ENCODE measurements around the gene B3GALT6. TPM values are rescaled to one million over a fixed set of nuclear protein-coding genes. Genes with fewer than 3 reads are reported as not detected.

The B3GALT6 gene
- total RNA-seq, 2 donors from 2014 or later = 9.0 to 12.5 TPM

DNA sequence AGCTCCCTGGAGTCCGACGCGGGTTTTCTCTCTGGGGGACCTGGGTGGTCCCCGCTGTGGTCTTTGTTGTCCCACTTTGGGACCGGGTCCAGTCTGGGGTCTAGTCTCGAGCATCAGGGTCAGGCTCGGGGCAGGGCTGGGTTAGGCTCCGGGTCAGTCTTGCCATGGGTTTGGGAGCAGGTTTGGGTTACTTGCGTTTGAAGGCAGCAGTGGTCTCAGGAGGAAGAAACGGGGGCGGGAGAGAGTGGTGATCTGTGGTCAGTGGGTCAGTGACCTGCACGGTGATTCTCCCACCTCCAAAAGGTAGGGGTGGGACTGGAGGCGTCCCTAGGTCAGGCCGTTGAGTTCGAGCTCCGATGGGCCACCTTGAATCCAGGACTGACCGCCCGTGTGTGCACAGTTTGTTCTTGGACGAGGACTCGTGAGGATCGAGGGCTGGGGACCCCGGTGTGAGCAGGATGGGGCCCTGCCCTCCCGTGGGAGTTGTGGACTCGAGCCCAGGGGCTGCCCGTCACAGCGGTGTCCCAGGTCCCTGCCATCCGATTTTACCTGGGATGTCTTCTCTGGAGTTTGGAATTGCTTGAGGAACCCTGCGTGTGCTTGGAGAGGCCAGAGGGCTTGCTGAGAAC is 2.3 kb downstream of the B3GALT6 start:
- H3K27ac Mint-ChIP-seq = peak overlapping the region; percentile 56 to 80
- no peak for ATAC-seq
- DNase-seq (ENCODE audit: low spot score in 2 of 2) = no peak
- peaks cover 29 to 32% of the 10 kb centered on the region in 2 donors for H3K36me3 Mint-ChIP-seq
- peaks cover 0 to 4% of the 10 kb centered on the region in 2 donors for H3K9me3 Mint-ChIP-seq

DNA sequence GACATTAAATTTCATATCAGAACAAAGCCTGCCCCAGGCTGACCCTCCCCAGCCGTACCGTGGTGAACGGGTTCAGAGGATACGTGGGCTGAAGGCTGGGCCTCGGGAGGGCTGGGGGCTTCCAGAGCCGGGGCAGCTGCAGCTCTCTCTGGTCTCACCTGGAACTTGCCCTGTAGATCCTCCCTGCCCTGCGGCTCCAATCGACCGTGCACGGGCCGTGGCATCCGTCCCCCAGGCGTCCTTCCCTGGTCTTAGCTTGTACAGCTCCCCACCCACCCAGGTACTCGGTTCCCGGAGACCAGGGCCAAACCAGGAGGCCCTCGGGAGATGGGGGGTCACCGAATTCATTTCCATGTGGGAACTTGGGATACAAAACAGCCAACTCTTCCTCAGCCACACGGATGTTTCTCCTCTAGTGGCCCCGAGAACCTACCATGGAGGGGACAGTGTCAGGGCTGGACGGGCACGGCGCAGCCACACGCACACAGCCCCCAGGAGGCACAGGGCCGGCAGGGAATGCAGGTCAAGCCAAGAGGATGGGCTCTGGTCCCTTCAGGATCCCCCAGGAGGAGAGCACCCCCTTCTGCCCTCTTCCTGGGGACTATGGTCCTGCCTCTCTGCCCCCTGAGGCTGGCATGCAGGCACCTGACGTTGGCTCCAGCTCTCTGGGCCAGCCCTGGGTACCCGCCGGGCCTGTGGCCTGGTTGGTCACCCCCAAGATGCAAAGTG is 3.1 kb downstream of the B3GALT6 start:
- DNase-seq (ENCODE audit: low spot score in 2 of 2) (no peak), ATAC-seq (no peak)
- Mint-ChIP-seq H3K36me3 (peaks cover 21 to 23% of the 10 kb centered on the region in 2 donors), H3K9me3 (peaks cover 0 to 4% of the 10 kb centered on the region in 2 donors), H3K27ac (peak overlapping the region in 1 of 2 donors; percentile 32)

DNA sequence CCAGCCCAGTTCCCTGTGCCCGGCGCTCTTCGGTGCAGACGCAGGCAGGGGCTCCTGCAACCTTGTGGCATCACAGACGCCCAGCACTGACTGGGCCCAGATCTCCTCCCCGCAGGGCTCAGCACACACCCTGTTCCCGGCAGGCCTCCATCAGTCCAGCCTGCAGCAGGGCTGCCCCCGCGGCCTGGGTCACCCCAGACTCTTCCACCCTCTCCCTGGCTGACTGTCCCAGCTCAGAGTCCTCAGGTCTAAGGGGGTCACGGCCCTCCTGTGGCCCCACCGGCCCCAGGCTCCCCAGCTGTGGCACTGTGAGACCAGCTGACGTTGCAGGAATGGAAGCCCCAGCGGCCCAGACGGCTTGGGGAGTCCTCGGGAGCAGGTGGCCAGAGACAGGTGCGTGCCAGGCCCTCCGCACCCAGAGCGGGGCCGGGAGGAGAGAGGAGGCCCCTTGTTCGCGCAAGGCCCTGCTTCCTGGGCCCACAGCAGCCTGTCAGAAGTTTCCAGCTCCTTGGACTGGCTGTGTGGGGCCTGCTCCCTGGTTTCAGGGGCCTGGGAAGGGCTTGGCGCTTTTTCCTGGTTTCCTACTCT is 4.2 kb downstream of the B3GALT6 start:
- no peak for ATAC-seq
- Mint-ChIP-seq H3K36me3 (peaks cover 10 to 14% of the 10 kb centered on the region in 2 donors), H3K9me3 (peaks cover 0 to 4% of the 10 kb centered on the region in 2 donors), H3K27ac (peak overlapping the region in 1 of 2 donors; percentile 32)
- no peak for DNase-seq (ENCODE audit: low spot score in 2 of 2)

DNA sequence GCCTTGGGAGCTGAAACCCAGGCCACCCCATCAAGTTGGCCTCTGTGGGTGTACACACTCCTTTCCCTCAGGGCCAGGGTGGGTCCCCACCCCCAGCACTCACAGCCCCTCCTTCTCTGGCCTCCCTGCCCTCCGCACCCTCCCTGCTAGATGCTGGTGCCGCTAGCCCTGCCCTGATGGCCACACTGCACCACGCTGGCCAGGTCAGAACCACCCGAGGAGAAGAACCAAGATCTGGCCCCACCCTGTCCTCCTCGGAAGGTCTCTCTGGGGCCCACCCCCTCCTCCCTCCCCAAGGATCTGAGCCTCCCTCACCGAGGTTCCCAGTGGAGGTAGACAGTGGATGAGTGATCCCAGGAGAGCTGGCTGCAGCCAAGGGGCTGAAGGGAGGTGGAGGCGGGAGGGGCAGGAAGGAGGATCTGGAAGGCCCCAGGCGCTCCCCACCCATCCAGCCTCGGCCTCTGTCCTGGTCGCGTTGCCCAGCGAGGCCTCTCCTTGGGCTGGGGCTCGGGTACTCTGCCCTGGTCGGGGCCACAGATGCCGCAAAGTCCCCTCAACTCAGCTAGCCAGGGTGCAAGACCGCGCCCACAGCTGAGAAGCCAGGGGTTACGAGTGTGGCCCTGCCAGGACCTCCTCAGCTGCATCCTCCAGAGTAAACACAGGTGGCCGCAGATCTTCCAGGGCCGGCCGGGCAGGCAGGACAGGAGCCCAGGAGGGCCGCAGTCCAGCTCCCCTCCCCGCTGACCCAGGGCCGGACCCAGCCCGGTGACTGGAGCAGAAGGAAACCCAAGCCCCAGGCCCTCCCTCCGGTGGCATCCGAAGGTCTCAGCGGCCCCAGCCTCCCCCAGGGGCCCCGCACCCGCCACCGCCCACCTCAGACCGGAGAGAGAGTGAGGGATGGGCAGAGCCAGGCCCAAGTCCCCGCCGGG is 5.2 kb downstream of the B3GALT6 start:
- ATAC-seq = no peak
- DNase-seq (ENCODE audit: low spot score in 2 of 2) = no peak
- peaks cover 0 to 4% of the 10 kb centered on the region in 2 donors for H3K9me3 Mint-ChIP-seq

DNA sequence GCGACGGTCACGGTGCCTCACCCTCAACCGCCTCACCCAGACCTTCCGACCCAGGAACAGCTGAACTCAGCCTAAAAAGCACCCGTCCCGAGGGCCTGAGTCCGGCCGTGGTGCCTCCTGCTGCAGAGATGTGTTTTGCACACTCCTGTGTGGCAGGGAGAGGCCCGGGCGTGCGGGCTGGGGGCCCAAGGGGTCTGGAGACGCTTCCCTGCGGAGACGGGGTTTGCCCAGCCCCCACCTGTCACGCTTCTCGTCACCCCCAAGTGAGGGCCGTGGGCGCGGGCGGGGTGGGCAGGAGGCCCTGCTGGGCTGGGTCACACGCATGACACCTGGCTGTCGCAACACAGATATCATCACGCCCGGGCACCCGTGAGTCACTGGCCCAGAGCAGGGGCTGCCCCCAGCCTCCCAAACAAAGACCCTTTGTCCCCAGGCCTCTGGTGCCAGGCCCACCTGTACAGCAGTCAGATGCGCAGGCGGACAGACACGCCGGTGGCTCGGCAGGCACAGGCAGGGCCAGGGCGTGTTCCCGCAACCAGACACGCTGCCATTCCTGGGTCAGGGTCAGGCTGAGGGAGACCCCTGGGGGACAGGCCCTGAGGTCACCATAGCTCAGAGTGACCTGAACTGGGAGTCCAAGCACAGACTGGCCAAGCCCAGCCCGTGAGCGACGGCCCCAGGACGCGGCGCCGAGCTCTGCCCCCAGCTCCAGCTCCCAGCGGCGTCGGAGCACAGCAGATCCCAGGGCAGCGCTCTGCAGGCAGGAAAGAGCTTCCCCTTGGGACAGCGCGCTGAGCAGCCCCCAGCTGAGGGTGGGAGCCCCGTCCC is 6.1 kb downstream of the B3GALT6 start:
- no peak for DNase-seq (ENCODE audit: low spot score in 2 of 2)
- Mint-ChIP-seq H3K27ac (no peak overlapping the region), H3K36me3 (peaks cover 9 to 13% of the 10 kb centered on the region in 2 donors), H3K9me3 (peaks cover 0 to 4% of the 10 kb centered on the region in 2 donors)
- ATAC-seq = peak; percentile 23 to 45

More for the DNA sequence above, 5.2 kb downstream of the B3GALT6 start:
- Mint-ChIP-seq H3K36me3 (peaks cover 9 to 13% of the 10 kb centered on the region in 2 donors), H3K27ac (no peak overlapping the region)

DNA sequence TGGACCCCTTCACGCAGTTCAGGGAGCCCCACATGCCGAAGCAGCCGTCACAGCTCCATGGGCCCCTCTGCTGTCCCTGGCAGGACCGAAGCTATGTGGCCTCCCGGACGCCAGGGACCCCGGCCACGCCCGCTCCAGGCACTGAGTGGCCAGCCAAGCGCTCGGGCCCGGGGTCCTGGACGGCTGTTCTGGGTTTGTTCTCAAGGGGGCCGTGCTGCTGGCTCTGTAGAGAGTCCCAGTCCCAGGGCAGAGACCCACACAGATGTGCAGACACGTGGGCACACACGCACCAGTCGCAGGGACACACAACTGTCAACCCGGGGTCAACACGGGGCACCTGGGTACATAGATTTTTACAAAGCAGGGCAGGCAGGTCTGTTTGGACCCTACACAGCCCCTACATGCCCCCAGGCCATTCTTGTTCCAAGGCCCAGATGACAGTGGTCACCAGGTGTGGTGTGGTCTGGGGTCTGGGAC is 6.7 kb downstream of the B3GALT6 start:
- Mint-ChIP-seq H3K27ac (no peak overlapping the region), H3K36me3 (peaks cover 3 to 7% of the 10 kb centered on the region in 2 donors), H3K9me3 (no peaks in the 10 kb centered on the region)
- no peak for DNase-seq (ENCODE audit: low spot score in 2 of 2)
- ATAC-seq = no peak

DNA sequence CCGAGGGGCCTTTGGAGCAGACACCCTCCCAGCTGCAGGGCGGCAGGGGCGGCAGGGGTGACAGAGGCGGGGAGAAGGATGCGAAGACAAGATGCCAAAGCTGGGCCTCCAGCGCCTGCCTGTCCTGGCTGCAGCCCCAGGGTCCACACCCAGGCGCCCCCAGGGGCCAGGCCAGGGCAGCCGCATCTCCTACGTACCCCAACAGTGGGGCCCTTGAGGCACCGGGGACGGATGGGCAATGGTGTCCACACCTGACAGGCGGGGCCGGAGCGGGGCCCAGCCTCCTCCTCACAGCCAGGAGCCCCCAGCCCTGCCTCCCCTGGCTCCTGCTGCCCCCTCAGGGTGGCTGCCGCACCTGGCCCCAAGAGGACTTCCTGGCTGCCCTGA is 7.2 kb downstream of the B3GALT6 start:
- no peak for ATAC-seq
- no peaks in the 10 kb centered on the region for H3K9me3 Mint-ChIP-seq
- no peak for DNase-seq (ENCODE audit: low spot score in 2 of 2)
- peaks cover 0 to 2% of the 10 kb centered on the region in 2 donors for H3K36me3 Mint-ChIP-seq
- H3K27ac Mint-ChIP-seq = no peak overlapping the region

DNA sequence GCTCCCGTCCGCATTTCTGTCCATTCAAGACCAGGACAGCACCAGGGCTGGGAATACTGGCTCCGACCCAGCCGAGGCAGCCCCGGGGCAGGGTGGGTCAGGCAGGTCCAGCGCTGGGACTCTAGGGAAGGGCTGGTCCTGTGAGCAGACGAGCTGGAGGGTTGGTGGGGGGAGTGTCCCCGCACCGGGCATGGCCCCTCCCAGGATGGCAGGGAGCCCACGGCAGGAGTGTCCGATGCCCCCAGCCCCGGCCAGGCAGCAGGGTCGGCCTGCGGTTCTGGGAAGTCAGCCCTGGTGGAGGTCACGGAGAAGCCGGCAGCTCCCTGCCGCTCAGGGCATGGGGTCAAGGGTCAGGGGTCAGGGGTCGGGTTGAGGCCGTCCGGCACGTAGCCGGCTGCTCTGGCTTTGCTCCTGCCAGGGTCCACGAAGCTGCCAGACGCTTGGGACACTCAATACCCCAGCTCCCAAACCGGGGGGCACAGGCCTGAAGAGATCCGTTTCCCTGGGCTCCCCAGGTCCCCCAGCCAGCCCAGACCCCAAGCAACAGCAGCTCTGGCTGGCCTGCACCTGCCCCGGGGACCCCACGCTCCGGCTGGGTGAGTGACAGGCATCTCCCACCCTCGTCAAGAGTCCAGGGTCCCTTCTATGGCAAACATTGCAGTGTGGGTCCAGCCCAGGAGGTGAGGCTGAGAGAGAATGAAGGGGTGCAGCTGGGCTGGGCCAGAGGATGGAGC is 7.7 kb downstream of the B3GALT6 start:
- H3K36me3 Mint-ChIP-seq = no peaks in the 10 kb centered on the region
- ATAC-seq = no peak
- DNase-seq (ENCODE audit: low spot score in 2 of 2) = no peak
- H3K9me3 Mint-ChIP-seq = no peaks in the 10 kb centered on the region
- H3K27ac Mint-ChIP-seq = no peak overlapping the region

DNA sequence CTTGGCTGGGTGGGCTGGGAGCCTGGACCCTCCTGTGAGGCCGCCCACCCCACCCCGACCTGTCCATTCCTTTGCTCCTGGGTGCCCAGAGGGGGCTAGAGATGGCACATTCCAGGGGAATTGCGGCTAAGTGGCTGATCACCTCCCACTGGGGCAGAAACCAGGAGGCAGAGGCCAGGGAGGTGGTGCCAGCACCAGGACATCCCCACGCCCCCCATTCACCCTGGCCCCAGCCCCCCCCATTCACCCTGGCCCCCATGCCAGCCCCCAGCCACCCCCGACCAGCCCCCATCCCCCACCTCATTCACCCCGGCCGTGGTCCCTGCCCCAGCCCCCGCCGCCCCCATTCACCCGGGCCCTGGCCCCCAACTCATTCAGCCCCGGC is 8.3 kb downstream of the B3GALT6 start:
- no peaks in the 10 kb centered on the region for H3K9me3 Mint-ChIP-seq
- no peaks in the 10 kb centered on the region for H3K36me3 Mint-ChIP-seq
- no peak overlapping the region for H3K27ac Mint-ChIP-seq
- no peak for DNase-seq (ENCODE audit: low spot score in 2 of 2)
- no peak for ATAC-seq

DNA sequence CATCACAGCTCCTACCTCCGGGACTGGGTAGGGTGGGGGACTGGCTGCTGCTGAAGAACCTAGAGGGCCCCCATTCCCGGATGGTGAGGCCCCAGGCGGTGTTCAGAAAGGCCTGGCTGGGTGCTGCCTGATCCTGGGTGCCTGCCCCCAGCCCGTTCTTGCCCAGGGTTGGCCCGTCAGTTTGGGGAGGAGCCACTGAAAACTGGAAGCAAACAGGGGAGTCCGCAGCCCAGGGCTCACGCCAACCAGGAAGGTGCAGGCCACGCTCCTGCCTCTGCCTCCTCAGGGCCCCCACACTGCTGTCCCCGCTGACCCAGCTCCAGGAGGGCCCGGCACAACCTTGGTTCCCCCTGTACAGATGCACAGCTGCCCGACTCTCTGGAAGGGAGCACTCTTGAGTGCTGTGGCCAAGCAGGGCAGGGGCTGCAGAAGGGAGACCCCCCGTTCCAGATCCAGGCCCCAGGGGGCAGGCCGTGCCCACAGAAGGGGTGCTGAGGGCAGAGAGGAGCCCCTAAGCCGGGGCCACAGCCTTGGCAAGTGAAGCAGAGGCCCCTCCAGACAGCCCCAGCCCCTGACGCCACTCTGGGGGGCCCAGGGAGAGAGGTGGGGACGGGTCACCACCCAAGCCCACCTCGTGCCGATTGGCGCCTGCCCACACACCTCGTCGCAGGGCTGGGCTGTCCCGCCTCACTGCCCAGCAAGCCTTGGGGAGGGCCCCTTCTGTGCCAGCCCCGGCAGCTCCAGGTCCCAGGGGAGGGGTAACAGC is 9.0 kb downstream of the B3GALT6 start:
- Mint-ChIP-seq H3K27ac (no peak overlapping the region), H3K36me3 (no peaks in the 10 kb centered on the region), H3K9me3 (no peaks in the 10 kb centered on the region)
- ATAC-seq (no peak), DNase-seq (ENCODE audit: low spot score in 2 of 2) (no peak)

DNA sequence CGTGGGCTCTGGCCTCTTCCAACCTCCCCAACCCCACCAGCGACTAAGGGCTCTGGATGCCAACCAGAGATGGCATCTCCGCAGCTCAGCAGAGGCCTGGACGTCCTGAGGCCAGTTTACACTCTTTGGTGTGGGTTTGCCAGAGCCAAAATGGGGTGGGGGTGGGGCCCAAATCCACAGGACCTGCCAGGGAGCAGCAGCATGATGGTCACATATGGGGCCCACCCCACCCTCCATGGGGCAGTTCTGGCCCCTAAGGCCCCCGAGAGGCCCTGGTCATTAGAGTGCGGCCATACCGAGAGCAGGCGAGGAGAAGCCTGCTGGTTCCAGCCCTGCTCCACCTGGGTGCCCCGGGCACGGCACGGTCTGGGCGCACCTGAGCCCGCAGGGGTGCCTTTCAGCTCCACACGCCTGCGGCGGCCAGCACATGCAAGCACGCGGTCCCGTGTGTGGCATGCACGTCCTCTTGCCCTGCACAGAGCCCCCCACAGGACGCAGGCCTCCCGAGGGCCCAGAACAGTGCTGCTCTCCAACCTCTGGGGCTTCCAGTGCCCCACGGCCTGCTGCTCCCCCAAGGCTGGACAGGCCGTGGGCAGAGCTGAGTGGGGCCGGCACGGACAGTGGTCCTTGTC is 9.7 kb downstream of the B3GALT6 start:
- no peak overlapping the region for H3K27ac Mint-ChIP-seq
- H3K9me3 Mint-ChIP-seq = no peaks in the 10 kb centered on the region
- DNase-seq (ENCODE audit: low spot score in 2 of 2) = no peak
- no peaks in the 10 kb centered on the region for H3K36me3 Mint-ChIP-seq
- no peak for ATAC-seq

DNA sequence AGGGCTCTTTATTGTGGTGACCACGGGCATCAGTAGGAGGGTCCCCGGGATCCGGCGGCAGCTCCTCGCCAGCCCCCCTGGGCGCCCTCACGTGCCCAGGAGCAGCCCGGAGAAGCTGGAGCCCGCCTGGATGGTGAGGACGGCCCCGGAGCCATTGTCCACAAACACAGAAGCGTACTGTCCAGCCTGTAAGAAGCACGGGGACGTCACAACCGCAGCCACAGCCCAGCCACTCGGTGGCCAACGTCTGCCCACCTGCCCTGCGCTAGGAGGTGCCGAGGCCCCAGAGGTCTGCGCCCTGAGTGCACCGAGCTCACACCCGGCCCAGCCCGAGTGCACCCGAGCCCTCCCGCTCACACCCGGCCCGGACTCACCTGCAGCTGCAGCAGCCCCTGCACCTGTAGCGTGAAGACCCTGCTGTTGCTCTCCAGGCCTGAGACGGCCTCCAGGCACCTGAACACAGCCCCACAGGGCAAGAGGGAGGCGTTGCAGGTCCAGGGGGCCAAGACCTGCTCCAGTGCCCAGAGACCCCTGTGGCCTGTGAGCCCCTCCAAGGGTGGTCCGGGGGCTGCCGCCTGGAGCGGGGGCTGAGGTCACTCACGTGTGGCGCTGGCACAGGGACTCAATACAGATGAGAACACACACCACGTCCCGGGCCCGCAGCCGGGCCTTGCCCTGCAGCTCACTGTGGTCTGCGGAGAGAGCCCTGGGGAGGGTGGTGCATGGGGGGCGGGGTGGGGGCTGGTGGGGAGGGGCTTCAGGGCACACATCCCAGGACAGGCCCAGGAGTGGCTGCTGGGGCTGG is 10.6 kb downstream of the B3GALT6 start:
- ATAC-seq (no peak), DNase-seq (ENCODE audit: low spot score in 2 of 2) (no peak)
- Mint-ChIP-seq H3K27ac (no peak overlapping the region), H3K36me3 (no peaks in the 10 kb centered on the region), H3K9me3 (no peaks in the 10 kb centered on the region)

DNA sequence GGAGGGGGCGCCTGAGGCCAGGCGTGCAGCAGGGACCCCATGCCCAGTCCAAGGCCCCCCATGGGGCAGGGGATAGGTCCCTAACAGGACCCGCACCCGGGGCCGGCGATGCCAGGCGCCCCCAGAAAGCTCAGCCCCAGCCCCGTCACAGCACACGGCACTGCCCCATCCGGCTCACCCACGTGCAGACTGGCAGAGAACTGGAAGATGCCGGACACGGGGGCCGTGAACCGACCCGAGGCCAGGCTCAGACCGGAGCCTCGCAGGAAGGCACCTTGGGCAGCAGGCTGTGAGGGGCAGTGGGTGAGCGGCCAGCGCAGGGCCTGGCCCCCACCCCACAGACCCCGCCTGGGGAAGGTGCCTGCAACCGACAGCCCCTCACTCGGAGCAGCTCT is 11.2 kb downstream of the B3GALT6 start:
- no peaks in the 10 kb centered on the region for H3K9me3 Mint-ChIP-seq
- H3K27ac Mint-ChIP-seq = no peak overlapping the region
- ATAC-seq (no peak), DNase-seq (ENCODE audit: low spot score in 2 of 2) (no peak)
- no peaks in the 10 kb centered on the region for H3K36me3 Mint-ChIP-seq

DNA sequence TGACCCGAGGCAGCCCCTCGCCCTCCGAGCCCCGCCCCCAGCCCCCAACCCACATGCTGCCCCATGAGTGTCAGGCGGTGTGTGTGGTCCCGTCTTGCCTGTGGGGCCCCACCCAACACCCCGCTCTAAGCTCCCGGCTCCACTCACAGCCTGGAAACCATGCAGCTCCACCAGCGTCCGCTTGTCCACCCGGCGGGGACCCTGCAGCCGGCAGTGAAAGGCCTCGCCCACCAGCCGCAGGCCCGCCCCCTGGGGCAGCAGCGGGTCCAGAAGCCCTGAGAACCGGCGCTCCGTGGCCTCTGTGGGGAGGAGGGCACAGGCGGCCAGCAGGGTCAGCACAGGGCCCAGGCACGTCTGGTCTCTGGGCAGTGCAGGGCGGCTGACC is 11.8 kb downstream of the B3GALT6 start:
- Mint-ChIP-seq H3K36me3 (no peaks in the 10 kb centered on the region), H3K9me3 (no peaks in the 10 kb centered on the region), H3K27ac (no peak overlapping the region)
- ATAC-seq = no peak
- DNase-seq (ENCODE audit: low spot score in 2 of 2) = no peak
